ENCODE results near the gene COL5A1.

COL5A1 gene

DNA sequence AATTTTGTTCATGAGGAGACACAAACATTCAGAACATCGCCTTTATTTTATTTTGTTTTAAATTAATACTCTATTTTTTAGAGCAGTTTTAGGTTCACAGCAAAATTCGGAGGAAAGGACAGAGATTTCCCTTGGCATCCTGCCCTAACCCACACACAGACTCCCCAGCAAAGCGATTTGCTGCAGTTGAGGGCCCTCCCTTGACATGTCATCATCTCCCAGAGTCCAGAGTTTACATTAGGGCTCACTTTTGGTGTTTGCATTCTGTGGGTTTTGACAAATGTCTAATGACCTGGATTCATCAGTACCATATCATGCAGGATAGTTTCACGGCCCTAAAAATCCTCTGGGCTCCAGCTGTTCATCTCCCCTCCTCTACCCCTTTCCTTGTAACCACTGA is 33.6 kb upstream of the COL5A1 start:
- DNase-seq, result no peak

GRCh38 chr9:134611046-134611445 is 30.6 kb upstream of the COL5A1 start:
- no peak for DNase-seq

- DNase-seq, result no peak
Observed at GRCh38 chr9:134612309-134612708, 29.3 kb upstream of the COL5A1 start.

GRCh38 chr9:134612715-134613114 is 28.9 kb upstream of the COL5A1 start:
- DNase-seq, result no peak

- no peak for DNase-seq
Observed at GRCh38 chr9:134614256-134614655, 27.3 kb upstream of the COL5A1 start.

DNA sequence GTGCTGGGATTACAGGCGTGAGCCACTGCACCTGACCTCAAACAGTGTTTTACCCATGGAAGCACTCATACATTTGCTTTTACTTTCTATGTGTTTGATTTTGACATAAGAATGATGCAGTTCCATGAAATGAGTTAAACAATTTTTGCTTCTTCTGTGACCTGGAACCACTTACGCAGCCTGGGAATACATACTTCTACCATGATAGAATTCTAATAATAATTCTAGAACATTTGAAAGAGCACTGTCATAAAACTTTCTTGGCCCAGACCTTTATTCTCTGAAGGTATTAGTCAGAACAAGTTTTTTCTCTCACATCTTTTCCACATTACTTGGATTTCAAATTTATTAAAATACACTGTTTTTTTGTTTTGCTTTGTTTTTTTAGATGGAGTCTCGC is 25.3 kb upstream of the COL5A1 start:
- no peak for DNase-seq

GRCh38 chr9:134617246-134617645 is 24.4 kb upstream of the COL5A1 start:
- no peak for DNase-seq

DNA sequence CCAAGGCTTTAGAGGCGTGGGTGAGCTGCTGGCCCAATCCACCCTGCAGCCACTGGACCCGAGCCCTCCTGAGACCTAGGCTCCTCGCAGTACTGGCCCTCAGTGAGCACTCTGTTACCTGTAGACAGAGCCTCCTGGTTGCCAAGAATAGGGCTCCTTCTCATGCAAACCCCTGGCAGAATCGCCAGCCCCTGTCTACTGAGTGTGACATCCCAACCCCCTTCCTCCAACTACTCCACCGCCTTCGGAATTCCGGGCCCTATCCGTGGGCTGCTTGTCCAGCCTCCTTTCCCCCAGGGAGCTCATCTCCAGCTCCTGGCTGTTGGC is 23.8 kb upstream of the COL5A1 start:
- DNase-seq, result no peak

GRCh38 chr9:134618163-134618832 is 23.3 kb upstream of the COL5A1 start:
- DNase-seq, result no peak

- DNase-seq, result no peak
Observed at GRCh38 chr9:134618833-134619447, 22.7 kb upstream of the COL5A1 start.

GRCh38 chr9:134619448-134619982 is 22.1 kb upstream of the COL5A1 start:
- DNase-seq, result no peak

GRCh38 chr9:134619983-134620661 is 21.5 kb upstream of the COL5A1 start:
- DNase-seq, result no peak

DNA sequence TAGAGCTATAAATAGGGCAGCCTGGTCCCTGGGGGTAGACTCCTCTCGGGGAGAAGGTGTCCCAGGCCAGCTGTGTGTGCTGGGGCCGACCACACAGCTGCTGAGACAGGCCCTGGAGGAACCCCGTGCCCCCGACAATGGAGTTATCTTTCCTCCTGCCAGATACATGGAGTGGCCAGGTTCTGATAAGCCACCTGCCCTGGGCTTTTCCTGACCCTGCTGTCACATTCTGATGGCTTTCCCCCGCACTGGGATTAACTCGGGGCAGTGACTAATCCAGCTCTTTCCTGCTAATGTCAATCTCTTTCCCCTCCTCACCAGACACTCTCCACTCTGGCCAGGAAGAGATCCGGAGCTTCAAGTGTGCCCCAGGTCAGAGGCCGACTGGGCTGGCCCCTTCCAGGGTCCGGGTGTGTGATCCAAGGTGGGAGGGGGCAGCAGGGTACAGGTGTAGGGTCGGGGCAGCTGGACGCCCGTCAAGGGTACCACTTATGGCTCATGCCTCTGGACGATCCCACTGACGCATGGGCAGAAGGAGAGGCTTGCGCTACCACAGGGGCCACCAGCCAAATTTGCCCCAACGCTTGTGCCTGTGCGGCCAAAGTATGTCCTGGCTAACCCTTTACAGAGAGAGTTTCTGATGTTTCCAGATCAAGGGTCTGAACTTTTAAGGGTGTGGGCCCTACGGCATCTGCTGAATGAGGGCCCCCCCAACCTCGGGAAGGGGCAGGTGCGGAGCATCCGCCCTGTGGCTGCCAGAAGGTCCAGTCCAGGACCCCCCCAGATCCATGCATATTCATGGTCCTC is 20.6 kb upstream of the COL5A1 start:
- DNase-seq, result no peak

DNA sequence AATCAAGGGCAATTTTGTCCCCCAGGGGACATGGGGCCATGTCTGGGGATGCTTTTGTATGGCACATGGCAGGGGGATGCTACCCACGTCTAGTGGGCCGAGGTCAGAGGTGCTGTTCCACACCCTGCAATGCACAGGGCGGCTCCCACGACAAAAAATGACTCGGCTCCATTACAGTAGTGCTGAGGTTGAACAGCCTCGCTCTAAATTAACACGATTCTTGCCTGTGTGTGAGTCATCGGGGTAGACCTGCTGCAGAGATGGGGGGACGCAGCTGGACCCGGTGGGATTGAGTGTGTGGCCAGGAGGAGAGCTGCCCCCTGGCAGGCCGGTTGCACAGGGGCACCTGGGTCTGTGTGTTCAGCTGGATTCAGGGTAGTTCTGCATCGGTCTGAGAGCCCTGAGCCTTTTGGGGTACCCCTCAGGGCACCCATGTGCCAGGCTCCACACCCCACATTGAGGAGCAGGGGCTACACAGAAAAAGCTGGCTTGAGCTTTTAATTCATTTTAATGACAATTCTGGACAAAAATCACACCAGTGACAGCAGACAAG is 20.0 kb upstream of the COL5A1 start:
- DNase-seq, result no peak

DNA sequence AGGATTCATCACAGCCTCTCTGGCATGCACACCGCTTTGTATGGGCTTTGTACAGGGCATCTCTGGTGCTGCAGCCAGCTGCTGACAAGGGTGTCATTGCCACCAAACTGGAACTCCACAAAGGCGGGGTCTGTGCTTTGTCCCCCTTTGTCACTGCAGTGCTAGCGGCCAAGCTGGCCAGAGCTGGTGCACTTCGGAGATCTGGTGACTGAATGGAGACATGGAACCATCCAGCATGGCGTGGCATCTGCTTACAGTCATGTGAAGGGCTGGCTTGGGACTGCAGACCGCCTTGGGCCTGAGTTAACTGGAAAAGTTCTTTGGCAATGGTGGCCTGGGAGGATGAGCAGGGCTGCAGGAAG is 18.7 kb upstream of the COL5A1 start:
- no peak for DNase-seq

GRCh38 chr9:134623258-134624066 is 18.1 kb upstream of the COL5A1 start:
- no peak for DNase-seq

GRCh38 chr9:134624137-134624591 is 17.4 kb upstream of the COL5A1 start:
- DNase-seq, result no peak

- peak; percentile 78 for DNase-seq
Observed at GRCh38 chr9:134624621-134625181, 16.9 kb upstream of the COL5A1 start.

DNA sequence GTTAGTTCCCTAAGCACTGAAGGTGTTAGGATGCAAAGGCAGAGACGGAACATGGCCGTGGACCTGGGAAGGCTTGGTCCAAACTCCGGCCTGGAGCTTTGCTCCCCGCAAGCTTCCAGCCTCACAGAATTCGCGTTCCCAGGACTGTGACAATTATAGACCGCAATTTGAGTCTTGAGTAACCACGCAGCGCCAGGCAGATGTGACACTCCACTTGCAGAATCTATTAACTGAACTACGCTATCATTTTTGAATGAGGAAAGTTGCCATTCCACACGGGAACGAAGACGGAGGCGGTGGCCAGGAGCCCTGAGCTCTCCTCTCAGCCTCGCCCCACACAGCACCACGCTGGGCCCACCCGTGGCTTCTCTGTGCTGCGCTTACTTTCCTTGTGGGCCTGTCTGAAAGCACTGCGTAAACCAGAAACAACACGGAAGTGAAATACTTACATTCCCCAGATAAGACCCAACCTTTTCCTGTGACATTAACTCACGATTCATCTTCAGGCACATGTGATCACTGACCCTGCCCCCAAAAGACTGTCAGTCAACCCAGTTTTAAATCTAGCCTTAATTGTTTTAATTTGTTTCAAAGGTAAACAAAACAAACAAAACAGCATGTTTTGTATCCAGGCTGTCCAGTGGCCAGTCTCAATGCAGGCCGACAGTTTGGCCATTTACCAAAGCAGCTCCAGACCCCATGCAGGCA is 16.1 kb upstream of the COL5A1 start:
- peak; percentile 47 for DNase-seq

- no peak for DNase-seq
Observed at GRCh38 chr9:134626069-134626423, 15.6 kb upstream of the COL5A1 start.

Measured in NCI-H226 (cell line).